Left ventricle myocardium inferior (tissue), 1 donor: ENCODE results near the gene ANKRD44. TPM values are rescaled to one million over a fixed set of nuclear protein-coding genes. Genes with fewer than 3 reads are reported as not detected.
A peak's percentile ranks its signal among the peaks of the same experiment; 100 is the strongest.

Source experiments
- DNase-seq: peaks from one replicate; pipeline ENCODE4 v3.0.0-alpha.2; 2020
- H3K27ac ChIP-seq: fragments of 200-600 bp; replicated peaks from 2 replicates; pipeline ENCODE4 v1.8.0; 2021
- H3K27me3 ChIP-seq: fragments of 200-600 bp; 2 replicates; pipeline ENCODE4 v1.8.0; 2021; ENCODE audit warnings: low read depth
- H3K36me3 ChIP-seq: fragments of 200-600 bp; 2 replicates; pipeline ENCODE4 v1.8.0; 2021
- H3K4me1 ChIP-seq: fragments of 200-600 bp; 2 replicates; pipeline ENCODE4 v1.8.0; 2021
- H3K4me3 ChIP-seq: fragments of 200-600 bp; 2 replicates; pipeline ENCODE4 v1.8.0; 2021; ENCODE audit warnings: mild to moderate bottlenecking, moderate library complexity
- H3K9me3 ChIP-seq: fragments of 200-600 bp; replicated peaks from 2 replicates; pipeline ENCODE4 v1.8.0; 2021
- CTCF ChIP-seq: fragments of 200-600 bp; IDR thresholded peaks from 2 replicates; pipeline ENCODE4 v1.8.0; 2021; ENCODE audit warnings: antibody characterized with exemption, mild to moderate bottlenecking, borderline replicate concordance
- intact Hi-C: fragments of 100-400 bp; cut with micrococcal nuclease; formaldehyde crosslinking; loops from one replicate; pipeline ENCODE4 v1.11.0; 2022
- total RNA-seq: library from RNA; stranded (reverse); fragmentation: NEBNext Ultra II Directional; extraction: Animal tissue kit (Norgen Biotek cat#: 25700); gene quantifications from one replicate; pipeline ENCODE4 v1.2.1, GENCODE V29; 2021
- donor health status: DM: no; HTN: yes; CAD: no; lungs with severe emphysema.

ANKRD44 gene
- total RNA-seq, 1 donor from 2014 or later, result 7.1 TPM

GRCh38 chr2:197306024-197306695 is 4.4 kb downstream of the ANKRD44 start:
- Histone ChIP-seq H3K27me3 (no peaks in the 10 kb centered on the region), H3K4me1 (peaks cover 39% of the 10 kb centered on the region), H3K36me3 (no peaks in the 10 kb centered on the region), H3K4me3 (no peak overlapping the region), H3K9me3 (no peaks in the 10 kb centered on the region), H3K27ac (peak overlapping the region; percentile 68)
- intact Hi-C loops, result no loop called here
- TF ChIP-seq CTCF, result no peak
- DNase-seq, result no peak

- no peaks in the 10 kb centered on the region for H3K9me3 ChIP-seq
- no peak overlapping the region for H3K4me3 ChIP-seq
- intact Hi-C loops, result no loop called here
- H3K36me3 ChIP-seq, result no peaks in the 10 kb centered on the region
- DNase-seq, result no peak
- no peaks in the 10 kb centered on the region for H3K27me3 ChIP-seq
- peaks cover 31% of the 10 kb centered on the region for H3K4me1 ChIP-seq
- TF ChIP-seq CTCF, result no peak
- no peak overlapping the region for H3K27ac ChIP-seq
Measured at GRCh38 chr2:197304556-197305011, 6.0 kb downstream of the ANKRD44 start.

GRCh38 chr2:197300139-197300538 is 10.4 kb downstream of the ANKRD44 start:
- intact Hi-C loops, result no loop called here
- no peaks in the 10 kb centered on the region for H3K27me3 ChIP-seq
- no peaks in the 10 kb centered on the region for H3K9me3 ChIP-seq
- no peak overlapping the region for H3K27ac ChIP-seq
- no peak overlapping the region for H3K4me3 ChIP-seq
- no peak for TF ChIP-seq CTCF
- no peak for DNase-seq
- no peaks in the 10 kb centered on the region for H3K4me1 ChIP-seq
- H3K36me3 ChIP-seq, result no peaks in the 10 kb centered on the region

GRCh38 chr2:197298609-197299008 is 12.0 kb downstream of the ANKRD44 start:
- Histone ChIP-seq H3K27me3 (no peaks in the 10 kb centered on the region), H3K9me3 (no peaks in the 10 kb centered on the region), H3K27ac (no peak overlapping the region), H3K36me3 (no peaks in the 10 kb centered on the region), H3K4me3 (no peak overlapping the region), H3K4me1 (peaks cover 13% of the 10 kb centered on the region)
- intact Hi-C loops, result loop anchor here (5.0 kb wide), 1 partner anchor 106 kb away; no protein-coding TSS in a partner anchor
- DNase-seq, result no peak
- TF ChIP-seq CTCF, result no peak

GRCh38 chr2:197297772-197298318 is 12.7 kb downstream of the ANKRD44 start:
- intact Hi-C loops, result loop anchor here (5.0 kb wide), 1 partner anchor 106 kb away; no protein-coding TSS in a partner anchor
- no peaks in the 10 kb centered on the region for H3K27me3 ChIP-seq
- no peak overlapping the region for H3K4me3 ChIP-seq
- H3K4me1 ChIP-seq, result peaks cover 21% of the 10 kb centered on the region
- DNase-seq, result no peak
- no peak overlapping the region for H3K27ac ChIP-seq
- no peak for TF ChIP-seq CTCF
- no peaks in the 10 kb centered on the region for H3K9me3 ChIP-seq
- H3K36me3 ChIP-seq, result no peaks in the 10 kb centered on the region
